Kidney tubule cell (primary cell): ENCODE results near the gene USP17L25.
"Not testable (repeated sequence)": the region's sequence is repeated elsewhere in the genome, so short reads cannot be mapped to it uniquely, and the experiment has no call there.

Experiments used
- DNase-seq: peaks from one replicate; pipeline ENCODE4 v3.0.0-alpha.2; 2018; ENCODE audit warnings: low spot score

Gene USP17L25, protein sequence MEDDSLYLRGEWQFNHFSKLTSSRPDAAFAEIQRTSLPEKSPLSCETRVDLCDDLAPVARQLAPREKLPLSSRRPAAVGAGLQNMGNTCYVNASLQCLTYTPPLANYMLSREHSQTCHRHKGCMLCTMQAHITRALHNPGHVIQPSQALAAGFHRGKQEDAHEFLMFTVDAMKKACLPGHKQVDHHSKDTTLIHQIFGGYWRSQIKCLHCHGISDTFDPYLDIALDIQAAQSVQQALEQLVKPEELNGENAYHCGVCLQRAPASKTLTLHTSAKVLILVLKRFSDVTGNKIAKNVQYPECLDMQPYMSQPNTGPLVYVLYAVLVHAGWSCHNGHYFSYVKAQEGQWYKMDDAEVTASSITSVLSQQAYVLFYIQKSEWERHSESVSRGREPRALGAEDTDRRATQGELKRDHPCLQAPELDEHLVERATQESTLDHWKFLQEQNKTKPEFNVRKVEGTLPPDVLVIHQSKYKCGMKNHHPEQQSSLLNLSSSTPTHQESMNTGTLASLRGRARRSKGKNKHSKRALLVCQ

GRCh38 chr4:9329611-9330010, at the start of gene USP17L25:
TSS of gene USP17L25 (plus strand) at chr4:9329911. CDS start at chr4:9329911, 0 bp downstream.
- DNase-seq, result not testable (repeated sequence)

- DNase-seq, result not testable (repeated sequence)
Measured at GRCh38 chr4:9324191-9324590, 5.5 kb upstream of the USP17L25 start.

GRCh38 chr4:9324865-9325264, 4.8 kb upstream of the USP17L25 start, which contains the start of gene USP17L24:
TSS of gene USP17L24 (plus strand) at chr4:9325165. CDS start at chr4:9325165, 0 bp downstream.
- not testable (repeated sequence) for DNase-seq

DNA sequence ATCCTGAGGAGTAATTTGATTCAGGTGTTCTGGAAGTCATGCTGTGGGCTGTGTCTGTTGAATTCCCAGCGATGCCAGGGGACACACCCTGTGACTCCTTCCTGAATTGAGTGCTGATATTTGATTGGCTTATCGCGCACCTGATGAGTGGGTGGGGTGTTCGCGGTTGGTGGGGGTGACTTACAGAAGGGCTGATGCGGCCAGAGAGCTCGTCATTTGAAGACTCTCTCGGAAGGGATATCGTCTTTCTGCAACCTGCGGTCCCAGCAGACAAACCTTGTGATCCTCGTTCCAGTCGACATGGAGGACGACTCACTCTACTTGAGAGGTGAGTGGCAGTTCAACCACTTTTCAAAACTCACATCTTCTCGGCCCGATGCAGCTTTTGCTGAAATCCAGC, 4.6 kb downstream of the USP17L25 start, which contains the start of gene USP17L26:
TSS of gene USP17L26 (plus strand) at position 301 of the 400 bp plus-strand sequence. CDS start at position 301, 0 bp downstream.
- DNase-seq, result not testable (repeated sequence)

- not testable (repeated sequence) for DNase-seq
Measured at GRCh38 chr4:9339103-9339502, 9.4 kb downstream of the USP17L25 start, which contains the start of gene USP17L5. TSS of gene USP17L5 (plus strand) at chr4:9339403. CDS start at chr4:9339403, 0 bp downstream.

GRCh38 chr4:9343848-9344247, 14.1 kb downstream of the USP17L25 start, which contains the start of gene USP17L27:
TSS of gene USP17L27 (plus strand) at chr4:9344148. CDS start at chr4:9344148, 0 bp downstream.
- not testable (repeated sequence) for DNase-seq

DNA sequence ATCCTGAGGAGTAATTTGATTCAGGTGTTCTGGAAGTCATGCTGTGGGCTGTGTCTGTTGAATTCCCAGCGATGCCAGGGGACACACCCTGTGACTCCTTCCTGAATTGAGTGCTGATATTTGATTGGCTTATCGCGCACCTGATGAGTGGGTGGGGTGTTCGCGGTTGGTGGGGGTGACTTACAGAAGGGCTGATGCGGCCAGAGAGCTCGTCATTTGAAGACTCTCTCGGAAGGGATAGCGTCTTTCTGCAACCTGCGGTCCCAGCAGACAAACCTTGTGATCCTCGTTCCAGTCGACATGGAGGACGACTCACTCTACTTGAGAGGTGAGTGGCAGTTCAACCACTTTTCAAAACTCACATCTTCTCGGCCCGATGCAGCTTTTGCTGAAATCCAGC, 18.9 kb downstream of the USP17L25 start, which contains the start of gene USP17L28:
TSS of gene USP17L28 (plus strand) at position 301 of the 400 bp plus-strand sequence. CDS start at position 301, 0 bp downstream.
- DNase-seq, result not testable (repeated sequence)

GRCh38 chr4:9350866-9351265, 21.2 kb downstream of the USP17L25 start:
- DNase-seq, result not testable (repeated sequence)

- DNase-seq, result not testable (repeated sequence)
Measured at GRCh38 chr4:9353338-9353737, 23.6 kb downstream of the USP17L25 start, which contains the start of gene USP17L29. TSS of gene USP17L29 (plus strand) at chr4:9353638. CDS start at chr4:9353638, 0 bp downstream.

- DNase-seq, result not testable (repeated sequence)
Measured at GRCh38 chr4:9362829-9363228, 33.1 kb downstream of the USP17L25 start, which contains the start of gene USP17L30. TSS of gene USP17L30 (plus strand) at chr4:9363129. CDS start at chr4:9363129, 0 bp downstream.

DNA sequence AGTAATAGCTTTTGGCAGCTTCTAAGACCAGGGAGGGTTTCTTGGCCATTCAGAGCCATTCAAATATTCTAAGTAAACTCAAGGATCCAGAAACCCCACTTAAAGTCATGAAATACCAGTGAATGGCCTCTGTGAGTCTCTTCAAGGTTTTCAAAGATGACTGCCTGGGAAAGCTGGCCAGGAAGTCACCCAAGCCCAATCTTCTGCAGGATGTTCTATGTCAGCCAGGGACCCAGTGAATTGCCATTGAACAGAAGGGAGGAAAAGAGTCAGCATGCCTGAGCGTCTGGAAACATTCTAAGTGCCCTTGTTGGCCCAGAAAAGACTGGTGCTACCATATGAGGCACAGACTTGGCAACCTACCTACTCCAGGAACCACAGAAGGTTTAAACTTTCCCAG, 50.2 kb downstream of the USP17L25 start:
- not testable (repeated sequence) for DNase-seq
